Activated T-helper 2 cell treated with anti-CD3 and anti-CD28 coated beads, Interferon-gamma antibody, Interleukin-2, Interleukin-4, amounts not matched to agents 10 μg/mL and 5 μg/mL and 100 μg/mL, durations not matched to agents 14 hours and 24 hours and 36 hours (primary cell): ENCODE data around the gene BSN. TPM values are rescaled to one million over a fixed set of nuclear protein-coding genes. Genes with fewer than 3 reads are reported as not detected.

Experiments used
- DNase-seq: peaks from one replicate; pipeline ENCODE4 v3.0.0; 2021; ENCODE audit warnings: low spot score
- H3K27ac Mint-ChIP-seq: one replicate; pipeline ENCODE4 v1.8.0; 2021; ENCODE audit warnings: mixed read lengths
- H3K27me3 Mint-ChIP-seq: one replicate; pipeline ENCODE4 v1.8.0; 2021; ENCODE audit warnings: low read depth, mixed read lengths
- H3K36me3 Mint-ChIP-seq: one replicate; pipeline ENCODE4 v1.8.0; 2021; ENCODE audit warnings: low read depth, mixed read lengths
- H3K4me1 Mint-ChIP-seq: one replicate; pipeline ENCODE4 v1.8.0; 2021; ENCODE audit warnings: low read depth, mixed read lengths
- H3K4me3 Mint-ChIP-seq: one replicate; pipeline ENCODE4 v1.8.0; 2021; ENCODE audit warnings: low read depth, mild to moderate bottlenecking, moderate library complexity, mixed read lengths
- H3K9me3 Mint-ChIP-seq: one replicate; pipeline ENCODE4 v1.8.0; 2021; ENCODE audit warnings: mixed read lengths
- intact Hi-C: fragments of 100-400 bp; cut with micrococcal nuclease; formaldehyde crosslinking; loops from one replicate; pipeline ENCODE4 v1.15.1; 2023
- total RNA-seq: library from RNA; stranded (reverse); gene quantifications from 2 replicates; pipeline ENCODE4 v1.2.3, GENCODE V29; 2022

Gene BSN
- total RNA-seq, 1 donor from 2014 or later: 0.09 TPM

DNA sequence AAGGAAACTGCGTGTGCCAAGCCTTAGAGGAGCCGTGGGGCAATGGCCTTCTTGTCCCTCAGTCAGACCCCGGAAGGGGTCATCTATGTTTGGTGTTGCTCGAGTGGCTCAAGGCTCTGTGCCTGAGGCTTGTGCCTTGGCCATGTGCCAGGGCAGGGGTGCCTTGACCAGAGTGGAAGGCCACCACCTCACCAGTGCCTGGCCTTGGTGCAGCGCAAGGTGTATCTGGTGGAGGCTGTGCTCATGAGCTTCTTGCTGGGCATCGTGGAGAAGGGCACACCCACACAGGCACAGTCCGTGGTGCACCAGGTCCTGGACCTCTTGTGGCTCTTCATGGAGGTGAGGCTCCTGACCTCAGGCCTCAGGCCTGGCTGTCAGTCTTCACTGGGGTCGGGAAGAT lies 145.7 kb downstream of the BSN start:
- DNase-seq: no peak
- Mint-ChIP-seq H3K4me1 (no peaks in the 10 kb centered on the region), H3K9me3 (no peaks in the 10 kb centered on the region), H3K36me3 (peaks cover 8% of the 10 kb centered on the region), H3K27me3 (no peaks in the 10 kb centered on the region), H3K4me3 (no peak overlapping the region), H3K27ac (no peak overlapping the region)
- intact Hi-C loops: no loop called here

DNA sequence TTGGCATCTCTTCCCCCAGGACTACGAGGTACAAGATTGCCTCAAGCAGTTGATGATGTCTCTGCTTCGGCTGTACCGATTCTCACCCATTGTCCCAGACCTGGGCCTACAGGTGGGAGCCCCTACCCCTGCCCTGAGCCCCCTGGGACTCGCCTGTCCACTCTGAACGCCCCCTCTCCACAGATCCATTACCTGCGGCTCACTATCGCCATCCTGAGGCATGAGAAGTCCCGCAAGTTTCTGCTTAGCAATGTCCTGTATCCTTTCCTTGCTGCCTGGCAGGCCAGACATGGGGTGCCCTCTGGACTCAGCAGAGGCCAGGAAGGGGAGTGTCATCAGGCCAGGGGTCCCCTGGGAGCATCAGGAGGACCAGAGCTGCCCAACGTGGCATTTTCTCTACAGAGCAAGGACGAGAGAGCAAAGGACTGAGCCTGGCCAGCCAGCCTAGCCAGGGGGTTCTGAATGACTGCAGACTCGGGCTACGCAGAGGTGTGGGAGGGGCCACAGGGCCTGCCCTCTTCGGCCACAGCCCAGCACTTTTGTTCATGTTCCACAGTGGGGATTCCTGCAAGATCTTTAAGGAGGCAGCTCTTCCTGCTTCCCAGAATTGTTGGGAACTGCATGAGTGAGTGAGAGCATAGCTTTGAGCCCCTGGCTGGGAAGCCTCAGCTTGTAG lies 146.3 kb downstream of the BSN start:
- Mint-ChIP-seq H3K36me3 (peaks cover 8% of the 10 kb centered on the region), H3K27ac (no peak overlapping the region), H3K4me3 (no peak overlapping the region), H3K4me1 (no peaks in the 10 kb centered on the region), H3K9me3 (no peaks in the 10 kb centered on the region), H3K27me3 (no peaks in the 10 kb centered on the region)
- intact Hi-C loops: no loop called here
- DNase-seq: no peak

DNA sequence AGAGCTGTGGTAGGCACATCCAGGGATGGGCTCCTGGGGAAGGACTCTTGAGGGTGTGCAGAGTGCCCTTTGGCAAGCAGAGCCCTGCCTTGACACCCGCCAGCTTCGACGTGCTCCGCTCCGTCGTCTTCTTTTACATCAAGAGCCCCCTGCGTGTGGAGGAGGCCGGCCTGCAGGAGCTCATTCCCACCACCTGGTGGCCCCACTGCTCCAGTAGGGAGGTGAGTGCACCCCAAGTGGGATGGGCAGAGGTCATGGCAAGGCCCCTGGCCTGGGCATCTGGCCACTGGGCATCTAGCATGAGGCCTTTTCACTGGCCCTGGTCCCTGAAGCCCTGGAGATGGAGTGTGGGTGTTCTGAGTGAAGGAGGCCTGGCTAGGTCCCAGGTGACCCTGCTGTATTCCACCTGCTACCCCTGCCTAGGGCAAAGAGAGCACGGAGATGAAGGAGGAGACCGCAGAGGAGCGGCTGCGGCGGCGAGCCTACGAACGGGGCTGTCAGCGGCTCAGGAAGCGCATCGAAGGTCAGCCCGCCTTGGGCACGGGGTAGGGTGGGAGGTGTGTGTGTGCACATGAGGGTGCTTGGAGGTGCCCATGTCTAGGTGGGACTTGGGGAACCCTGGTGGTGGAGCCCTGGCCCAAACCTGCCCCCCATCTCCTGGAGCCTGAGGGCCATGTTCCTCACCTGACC lies 147.3 kb downstream of the BSN start:
- H3K9me3 Mint-ChIP-seq: no peaks in the 10 kb centered on the region
- no peak overlapping the region for H3K4me3 Mint-ChIP-seq
- no peaks in the 10 kb centered on the region for H3K4me1 Mint-ChIP-seq
- H3K27me3 Mint-ChIP-seq: no peaks in the 10 kb centered on the region
- no peak overlapping the region for H3K27ac Mint-ChIP-seq
- peaks cover 8% of the 10 kb centered on the region for H3K36me3 Mint-ChIP-seq
- intact Hi-C loops: loop anchor here (2.0 kb wide), 1 partner anchor 17 kb away; the partner anchor contains the start of gene AMIGO3
- no peak for DNase-seq

DNA sequence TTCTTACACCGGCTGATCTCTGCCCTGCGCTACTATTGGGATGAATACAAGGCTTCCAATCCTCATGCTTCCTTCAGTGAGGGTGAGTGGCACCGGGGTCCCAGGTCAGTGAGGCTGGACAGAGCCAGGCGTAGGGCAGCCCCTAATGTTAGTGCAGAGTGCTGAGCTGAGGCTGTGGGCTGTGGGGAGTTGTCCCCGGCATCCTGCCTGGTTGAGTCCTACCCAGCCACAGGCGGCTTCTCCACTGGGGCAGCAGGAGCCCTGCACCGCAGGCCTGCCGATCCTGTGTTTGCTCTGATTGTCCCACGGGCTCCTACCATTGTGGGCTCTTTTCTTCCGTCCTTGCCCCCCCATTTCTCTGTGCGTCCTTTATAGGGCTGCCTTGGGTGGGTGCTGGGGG lies 148.4 kb downstream of the BSN start:
- no peaks in the 10 kb centered on the region for H3K9me3 Mint-ChIP-seq
- intact Hi-C loops: loop anchor here (1.0 to 2.0 kb wide), 2 partner anchors 16 to 137 kb away; partner anchors contain the start of gene AMIGO3
- H3K4me1 Mint-ChIP-seq: no peaks in the 10 kb centered on the region
- no peak overlapping the region for H3K4me3 Mint-ChIP-seq
- H3K27ac Mint-ChIP-seq: no peak overlapping the region
- no peak for DNase-seq
- no peaks in the 10 kb centered on the region for H3K27me3 Mint-ChIP-seq
- peaks cover 16% of the 10 kb centered on the region for H3K36me3 Mint-ChIP-seq

DNA sequence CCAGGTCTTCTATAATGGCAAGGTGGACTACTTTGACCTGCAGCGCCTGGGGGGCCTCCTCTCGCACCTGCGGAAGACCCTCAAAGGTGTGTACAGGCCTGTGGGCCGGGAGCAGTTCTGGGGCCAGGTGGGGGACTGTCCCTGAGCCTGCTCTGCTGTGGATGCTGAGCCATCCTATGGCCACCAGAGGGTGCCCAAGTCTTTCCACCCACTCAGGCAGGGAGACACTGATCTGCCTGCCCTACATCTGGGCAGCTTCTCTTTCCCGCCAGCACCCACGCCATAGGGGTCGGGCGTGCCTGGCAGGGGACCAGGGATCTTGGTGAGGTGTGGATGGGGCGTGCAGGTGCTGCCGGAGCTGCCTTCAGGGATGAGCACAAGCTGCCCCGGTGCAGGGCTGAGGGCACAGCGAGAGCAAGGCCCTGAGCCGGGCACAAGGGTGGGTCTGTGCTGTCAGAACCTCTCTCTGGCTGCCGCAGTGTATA lies 149.2 kb downstream of the BSN start:
- no peak overlapping the region for H3K4me3 Mint-ChIP-seq
- peaks cover 18% of the 10 kb centered on the region for H3K36me3 Mint-ChIP-seq
- H3K4me1 Mint-ChIP-seq: no peaks in the 10 kb centered on the region
- H3K9me3 Mint-ChIP-seq: no peaks in the 10 kb centered on the region
- intact Hi-C loops: loop anchor here (1.0 to 2.0 kb wide), 2 partner anchors 15 to 136 kb away; partner anchors contain the start of gene AMIGO3
- H3K27me3 Mint-ChIP-seq: no peaks in the 10 kb centered on the region
- no peak overlapping the region for H3K27ac Mint-ChIP-seq
- peak; percentile 56 for DNase-seq

DNA sequence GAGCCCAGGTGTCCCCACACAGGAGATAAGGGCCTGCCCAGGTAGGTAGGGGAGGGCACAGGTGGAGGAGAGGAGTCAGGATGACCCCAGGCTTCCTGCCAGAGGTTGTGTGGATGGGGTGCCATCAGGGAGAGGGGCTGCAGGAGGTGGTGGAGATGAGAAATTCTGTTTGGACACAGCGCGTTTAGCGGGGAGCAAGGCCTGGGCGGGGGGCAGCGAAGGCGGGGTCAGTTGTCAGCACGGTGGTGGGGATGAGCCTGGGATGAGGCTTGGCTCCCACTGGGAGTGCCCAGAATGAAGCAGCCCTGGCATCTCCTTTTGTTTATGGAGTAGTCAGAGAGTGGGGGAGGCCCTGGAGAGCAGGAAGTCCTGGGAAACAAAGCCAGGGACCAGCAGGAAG lies 149.7 kb downstream of the BSN start:
- DNase-seq: no peak
- H3K36me3 Mint-ChIP-seq: peaks cover 18% of the 10 kb centered on the region
- H3K4me3 Mint-ChIP-seq: no peak overlapping the region
- H3K9me3 Mint-ChIP-seq: no peaks in the 10 kb centered on the region
- intact Hi-C loops: loop anchor here (1.0 to 2.0 kb wide), 2 partner anchors 15 to 135 kb away; partner anchors contain the start of gene AMIGO3
- no peaks in the 10 kb centered on the region for H3K27me3 Mint-ChIP-seq
- H3K27ac Mint-ChIP-seq: no peak overlapping the region
- no peaks in the 10 kb centered on the region for H3K4me1 Mint-ChIP-seq

DNA sequence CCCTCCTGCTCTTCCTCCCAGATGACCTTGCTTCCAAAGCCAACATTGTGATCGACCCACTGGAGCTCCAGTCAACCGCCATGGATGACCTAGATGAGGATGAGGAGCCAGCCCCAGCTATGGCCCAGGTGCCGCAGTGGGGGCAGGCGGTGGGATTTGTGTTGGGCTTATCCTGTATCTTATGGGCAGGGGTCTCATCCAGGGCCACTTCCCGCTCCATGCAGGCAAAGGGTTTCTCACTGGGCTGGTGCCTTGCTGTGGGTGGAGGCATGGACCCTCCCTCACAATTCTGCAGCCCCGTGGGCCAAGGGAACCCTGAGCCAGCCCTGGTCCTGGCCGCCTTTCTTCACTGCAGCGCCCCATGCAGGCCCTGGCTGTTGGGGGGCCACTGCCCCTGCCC lies 150.4 kb downstream of the BSN start:
- Mint-ChIP-seq H3K9me3 (no peaks in the 10 kb centered on the region), H3K27ac (no peak overlapping the region), H3K36me3 (peaks cover 18% of the 10 kb centered on the region), H3K4me1 (no peaks in the 10 kb centered on the region), H3K4me3 (no peak overlapping the region), H3K27me3 (no peaks in the 10 kb centered on the region)
- intact Hi-C loops: no loop called here
- no peak for DNase-seq

DNA sequence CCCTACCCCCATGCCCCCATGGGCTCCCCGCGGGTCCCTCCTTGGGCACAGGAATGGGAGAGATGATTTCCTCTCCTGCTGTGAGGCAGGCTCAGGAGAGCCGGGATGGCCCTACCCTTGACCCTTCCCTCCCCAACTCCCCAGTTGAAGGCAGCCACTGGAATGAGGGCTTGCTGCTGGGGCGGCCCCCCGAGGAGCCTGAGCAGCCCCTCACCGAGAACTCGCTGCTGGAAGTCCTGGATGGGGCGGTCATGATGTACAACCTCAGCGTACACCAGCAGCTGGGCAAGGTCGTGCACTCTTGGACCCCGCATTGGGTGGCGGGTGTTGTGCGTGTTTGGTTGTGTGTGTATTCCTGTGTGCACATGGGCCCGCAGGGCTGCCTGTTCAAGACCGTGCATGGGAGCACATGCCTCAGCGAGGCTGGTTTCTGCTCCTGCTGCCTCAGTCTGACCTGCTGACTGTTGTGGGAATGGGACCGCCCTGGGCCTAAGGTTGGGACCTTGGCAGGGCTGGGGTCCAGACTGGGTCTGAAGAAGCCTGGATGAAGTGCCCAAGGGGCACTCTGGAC lies 151.2 kb downstream of the BSN start:
- intact Hi-C loops: no loop called here
- no peak overlapping the region for H3K4me3 Mint-ChIP-seq
- H3K9me3 Mint-ChIP-seq: no peaks in the 10 kb centered on the region
- DNase-seq: no peak
- peaks cover 21% of the 10 kb centered on the region for H3K36me3 Mint-ChIP-seq
- no peaks in the 10 kb centered on the region for H3K4me1 Mint-ChIP-seq
- no peak overlapping the region for H3K27ac Mint-ChIP-seq
- no peaks in the 10 kb centered on the region for H3K27me3 Mint-ChIP-seq

DNA sequence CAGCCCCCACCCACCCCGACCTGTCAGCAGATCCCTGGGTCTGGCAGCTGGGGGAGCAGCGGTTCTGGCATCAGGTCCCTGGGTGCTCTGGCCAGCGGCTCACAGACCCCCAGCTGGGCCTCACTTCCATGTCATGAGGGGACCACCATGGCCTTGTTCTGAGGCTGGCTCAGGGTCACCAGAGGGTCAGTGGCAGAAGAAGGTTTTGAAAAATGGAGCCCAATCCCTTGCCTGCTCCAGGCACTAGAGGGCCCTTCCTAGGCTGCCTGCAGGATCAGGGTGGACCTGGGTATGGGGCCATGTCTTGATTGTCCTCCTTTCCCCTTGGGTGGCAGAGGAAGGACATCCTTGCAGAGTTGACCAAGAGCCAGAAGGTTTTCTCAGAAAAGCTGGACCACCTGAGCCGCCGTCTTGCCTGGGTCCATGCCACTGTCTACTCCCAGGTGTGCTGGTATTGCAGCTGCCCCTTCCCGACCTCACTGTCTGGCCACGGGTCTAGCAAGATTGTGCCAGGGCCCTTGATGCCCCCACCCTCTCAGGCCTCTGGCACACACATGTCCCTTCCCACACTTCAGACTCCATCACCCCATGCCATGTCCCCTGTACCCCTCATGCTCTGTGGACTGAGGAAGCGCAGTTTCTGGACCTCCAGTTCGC lies 152.3 kb downstream of the BSN start:
- no peaks in the 10 kb centered on the region for H3K27me3 Mint-ChIP-seq
- no peak overlapping the region for H3K4me3 Mint-ChIP-seq
- intact Hi-C loops: no loop called here
- peaks cover 4% of the 10 kb centered on the region for H3K4me1 Mint-ChIP-seq
- no peak for DNase-seq
- H3K27ac Mint-ChIP-seq: no peak overlapping the region
- H3K36me3 Mint-ChIP-seq: peaks cover 25% of the 10 kb centered on the region
- H3K9me3 Mint-ChIP-seq: no peaks in the 10 kb centered on the region

DNA sequence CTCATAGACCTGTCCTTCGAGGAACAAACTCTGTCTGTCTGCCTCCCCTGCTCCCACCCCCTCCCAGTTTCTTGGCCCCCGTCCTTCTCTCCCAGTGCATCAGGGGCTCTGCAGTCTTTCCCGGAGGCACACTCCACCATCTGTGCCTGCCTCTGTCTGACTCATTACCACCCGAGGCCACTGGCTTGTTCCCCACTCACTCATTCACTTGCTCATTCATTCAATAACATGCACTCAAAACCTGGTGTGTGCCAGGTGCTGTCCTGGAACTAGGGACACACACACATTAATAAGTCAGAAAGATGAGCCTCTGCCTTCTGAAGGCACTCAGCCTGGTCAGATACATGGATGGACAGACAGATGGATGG lies 152.8 kb downstream of the BSN start:
- intact Hi-C loops: no loop called here
- H3K4me1 Mint-ChIP-seq: peaks cover 6% of the 10 kb centered on the region
- H3K27me3 Mint-ChIP-seq: no peaks in the 10 kb centered on the region
- no peak for DNase-seq
- peaks cover 25% of the 10 kb centered on the region for H3K36me3 Mint-ChIP-seq
- H3K27ac Mint-ChIP-seq: no peak overlapping the region
- no peak overlapping the region for H3K4me3 Mint-ChIP-seq
- no peaks in the 10 kb centered on the region for H3K9me3 Mint-ChIP-seq

DNA sequence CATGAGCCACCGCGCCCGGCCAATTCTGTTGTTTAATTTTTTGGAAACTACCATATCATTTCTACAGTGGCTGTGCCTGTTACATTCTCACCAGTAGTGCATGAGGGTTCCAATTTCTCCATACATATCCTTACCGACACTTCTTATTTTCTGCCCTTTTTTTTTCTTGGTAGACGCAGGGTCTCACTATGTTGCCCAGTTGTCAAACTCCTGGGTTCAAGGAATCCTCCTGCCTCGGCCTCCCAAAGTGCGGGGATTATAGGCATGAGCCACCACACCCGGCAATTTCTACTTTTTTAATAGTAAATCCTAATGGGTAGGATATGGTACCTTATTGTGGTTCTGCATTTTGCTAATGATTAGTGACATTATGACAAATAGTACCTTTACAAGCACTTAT lies 155.6 kb downstream of the BSN start:
- intact Hi-C loops: no loop called here
- Mint-ChIP-seq H3K27me3 (no peaks in the 10 kb centered on the region), H3K27ac (no peak overlapping the region), H3K36me3 (peaks cover 17% of the 10 kb centered on the region), H3K4me1 (peaks cover 12% of the 10 kb centered on the region), H3K9me3 (no peaks in the 10 kb centered on the region), H3K4me3 (no peak overlapping the region)
- no peak for DNase-seq

DNA sequence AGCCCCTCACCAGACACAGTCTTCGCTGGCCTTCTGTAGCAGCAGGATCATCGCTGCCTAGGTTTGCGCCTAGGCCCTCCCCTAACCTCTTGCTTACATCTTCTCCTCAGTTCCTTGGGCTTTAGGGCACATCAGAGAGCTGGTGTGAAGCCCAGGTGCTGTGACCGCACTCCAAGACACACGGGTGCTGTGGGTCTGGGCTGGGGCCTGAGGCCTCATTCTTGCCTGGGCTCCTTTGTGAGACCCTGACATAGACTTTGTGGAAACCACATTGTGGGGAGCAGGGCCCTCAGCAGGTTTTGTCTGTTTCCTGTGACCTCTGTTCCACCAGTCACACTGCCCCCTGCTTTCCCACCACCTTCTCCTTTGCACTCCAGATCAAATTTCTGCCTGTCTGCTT lies 157.2 kb downstream of the BSN start:
- Mint-ChIP-seq H3K27ac (no peak overlapping the region), H3K4me1 (peaks cover 12% of the 10 kb centered on the region), H3K4me3 (no peak overlapping the region), H3K36me3 (peaks cover 17% of the 10 kb centered on the region), H3K9me3 (no peaks in the 10 kb centered on the region), H3K27me3 (no peaks in the 10 kb centered on the region)
- intact Hi-C loops: no loop called here
- no peak for DNase-seq

DNA sequence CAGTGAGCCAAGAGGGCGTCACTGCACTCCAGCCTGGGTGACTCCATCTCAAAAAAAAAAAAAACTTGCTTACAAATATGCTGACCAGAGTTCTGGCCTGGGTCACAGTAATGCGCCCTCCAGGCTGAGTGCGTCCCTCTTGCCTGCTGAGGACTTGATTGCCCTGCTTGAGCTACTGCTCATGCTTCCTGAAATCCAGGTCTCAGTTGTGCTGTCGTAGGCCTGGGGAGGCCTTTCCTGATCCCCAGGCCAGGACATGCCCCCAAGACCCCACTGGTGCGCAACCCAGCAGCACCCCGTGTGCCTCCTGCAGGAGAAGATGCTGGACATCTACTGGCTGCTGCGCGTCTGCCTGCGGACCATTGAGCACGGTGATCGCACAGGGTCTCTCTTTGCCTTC lies 157.9 kb downstream of the BSN start:
- H3K27ac Mint-ChIP-seq: no peak overlapping the region

More for the DNA sequence above, 157.9 kb downstream of the BSN start:
- Mint-ChIP-seq H3K9me3 (no peaks in the 10 kb centered on the region), H3K36me3 (peaks cover 11% of the 10 kb centered on the region), H3K27me3 (no peaks in the 10 kb centered on the region), H3K4me1 (peaks cover 12% of the 10 kb centered on the region), H3K4me3 (no peak overlapping the region)
- intact Hi-C loops: no loop called here
- DNase-seq: no peak
